NOMO-1 treated with dmso at 0.1 percent for 144 hours (cell line): ENCODE results near the gene LGALSL.

Experiments
- DNase-seq: peaks from one replicate; lab custom pipeline; 2025; ENCODE audit not compliant: unreplicated experiment; lab: John Stamatoyannopoulos, UW

LGALSL gene

DNA sequence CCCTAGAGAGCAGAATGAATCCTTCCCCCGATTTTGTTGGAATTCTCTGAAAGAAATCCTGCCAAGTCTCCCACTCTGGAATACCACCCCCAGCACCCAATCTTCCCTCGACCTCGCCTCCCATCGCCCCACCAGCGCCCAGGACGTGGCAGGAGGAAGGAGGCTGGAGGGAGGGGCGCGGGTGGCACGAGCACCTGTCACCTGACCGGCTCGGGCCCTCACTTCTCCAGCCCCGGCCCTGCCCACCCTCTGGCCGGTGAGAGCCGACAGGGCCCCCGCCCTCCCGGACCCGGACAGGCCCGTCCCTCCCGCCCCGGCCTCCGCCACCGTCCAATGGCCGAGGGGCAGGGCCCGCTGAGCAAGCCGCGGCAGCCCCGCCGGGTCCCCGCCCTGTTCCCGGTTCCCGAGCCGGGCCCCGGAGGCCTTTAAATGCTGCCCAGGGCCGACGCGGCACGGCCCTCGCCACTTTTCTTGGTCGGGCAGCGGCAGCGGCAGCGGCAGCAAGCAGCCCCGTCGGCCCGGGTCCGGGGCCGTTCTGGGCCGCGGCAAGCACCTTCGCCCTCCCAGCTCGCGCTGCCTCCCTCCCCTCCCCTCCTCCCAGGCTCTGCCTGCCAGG, at the start of gene LGALSL:
LGALSL (plus strand) TSS at position 393 of the 616 bp plus-strand sequence. CDS start 384 bp downstream, outside the sequence.
- no peak for DNase-seq

DNA sequence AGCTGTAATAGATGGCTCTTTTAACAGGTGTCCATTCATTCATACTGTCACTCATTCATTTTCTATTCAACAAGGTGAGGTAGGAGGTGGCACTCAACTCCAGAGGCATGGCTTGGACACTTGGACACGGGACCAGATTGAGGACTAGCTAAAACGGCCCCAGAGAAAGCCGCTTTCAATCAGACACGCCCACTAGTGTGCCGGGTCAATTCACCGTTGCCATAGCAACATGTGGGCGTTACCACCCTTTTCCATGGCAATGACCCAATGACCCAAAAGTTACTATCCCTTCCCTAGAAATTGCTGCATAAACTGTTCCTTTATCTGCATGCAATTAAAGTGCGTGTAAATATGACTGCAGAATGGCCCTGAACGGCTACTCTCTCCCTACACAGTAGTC, 49.2 kb upstream of the LGALSL start:
- DNase-seq: no peak

DNA sequence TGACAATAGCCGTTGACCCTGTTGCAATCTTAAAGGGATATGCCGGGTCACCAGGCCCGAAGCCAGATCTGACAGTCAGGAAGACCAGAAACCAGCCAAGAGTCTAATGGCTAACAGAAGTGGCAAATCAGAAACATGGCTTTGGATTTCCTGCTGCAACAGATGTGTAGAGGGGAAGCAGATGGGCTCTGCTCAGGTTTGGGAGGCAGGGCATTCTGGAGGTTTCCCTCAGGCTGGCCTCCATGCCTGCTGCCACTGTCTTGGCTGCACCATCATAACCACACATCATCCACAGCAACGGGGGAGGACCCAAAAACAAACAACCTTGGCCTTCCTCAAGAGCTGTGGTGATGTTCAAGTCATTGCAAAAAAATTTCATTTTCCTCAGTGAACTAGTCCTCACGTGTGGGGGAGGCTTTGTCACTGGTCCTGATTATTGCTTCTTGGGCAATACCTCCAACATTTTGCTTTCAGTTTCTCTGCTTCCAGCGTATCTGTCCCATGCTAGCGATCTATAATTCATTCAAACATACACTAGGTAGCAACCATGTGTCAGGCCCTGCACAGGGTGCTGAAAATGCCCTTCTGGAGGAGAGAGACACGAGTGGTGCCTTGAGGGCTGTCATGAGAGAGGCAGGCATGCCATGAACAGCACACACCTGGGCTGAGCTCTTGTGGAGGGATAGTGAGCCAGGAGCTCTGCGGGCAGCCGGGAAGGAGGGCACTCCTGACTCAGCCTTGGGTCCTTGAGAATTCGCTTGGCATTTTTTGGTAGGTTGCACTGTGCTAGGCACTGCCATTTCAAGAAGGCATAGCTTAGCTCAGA, 48.2 kb upstream of the LGALSL start:
- no peak for DNase-seq

DNA sequence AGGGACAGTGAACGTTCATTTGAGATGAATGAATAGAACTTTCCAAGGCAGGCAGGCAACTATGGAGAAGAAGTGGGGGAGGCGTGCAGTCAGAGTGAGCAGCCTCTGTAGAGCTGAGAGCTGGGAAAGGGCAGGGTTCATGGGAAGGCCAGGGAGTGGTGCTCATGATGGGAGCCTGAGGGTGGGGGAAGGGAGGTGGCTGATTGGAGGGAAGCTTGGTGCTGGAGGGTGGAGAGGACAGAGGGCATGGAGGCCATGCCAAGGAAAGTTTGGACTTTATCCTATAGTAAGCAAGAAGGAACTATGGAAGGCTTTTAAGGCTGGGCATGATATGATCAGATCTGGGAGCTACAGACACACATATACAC, 47.6 kb upstream of the LGALSL start:
- DNase-seq: no peak

DNA sequence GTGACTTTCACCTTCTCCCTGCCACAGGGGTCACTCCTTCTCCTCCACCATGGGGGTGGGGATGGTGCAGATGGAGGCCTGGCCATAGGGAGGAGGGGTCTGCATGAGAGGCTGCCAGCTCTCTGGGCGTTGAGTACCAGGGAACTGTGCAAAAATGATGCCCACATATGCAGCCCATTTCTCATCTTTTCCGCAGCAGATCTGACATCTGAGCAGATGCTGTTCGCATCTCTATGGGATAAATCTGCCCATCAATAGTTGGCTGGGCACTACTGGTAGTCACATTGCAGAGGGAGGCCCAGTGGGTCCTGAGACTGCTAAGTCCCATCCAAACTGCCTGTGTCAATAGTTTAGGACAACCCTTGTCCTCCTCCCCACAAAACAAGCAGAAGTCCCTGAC, 45.9 kb upstream of the LGALSL start:
- DNase-seq: no peak

DNA sequence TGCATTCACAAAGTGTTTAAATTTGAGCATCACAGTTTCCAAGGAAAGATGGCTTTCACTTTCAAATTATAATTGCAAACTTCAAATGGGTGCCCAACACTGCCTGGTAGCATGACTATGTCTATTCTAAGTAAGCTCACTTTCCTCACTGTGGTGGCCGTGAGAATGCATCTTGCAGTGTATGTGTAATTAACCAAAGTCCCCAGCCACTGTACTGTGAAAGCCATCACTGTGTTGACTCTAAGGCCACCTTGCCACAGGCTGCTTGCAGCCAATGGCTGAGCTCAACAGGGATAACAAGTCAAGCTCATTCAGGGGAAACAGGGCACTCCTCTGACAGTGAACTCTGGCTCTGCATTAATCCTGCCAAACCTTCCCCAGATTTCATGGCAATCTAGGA, 43.3 kb upstream of the LGALSL start:
- DNase-seq: no peak

DNA sequence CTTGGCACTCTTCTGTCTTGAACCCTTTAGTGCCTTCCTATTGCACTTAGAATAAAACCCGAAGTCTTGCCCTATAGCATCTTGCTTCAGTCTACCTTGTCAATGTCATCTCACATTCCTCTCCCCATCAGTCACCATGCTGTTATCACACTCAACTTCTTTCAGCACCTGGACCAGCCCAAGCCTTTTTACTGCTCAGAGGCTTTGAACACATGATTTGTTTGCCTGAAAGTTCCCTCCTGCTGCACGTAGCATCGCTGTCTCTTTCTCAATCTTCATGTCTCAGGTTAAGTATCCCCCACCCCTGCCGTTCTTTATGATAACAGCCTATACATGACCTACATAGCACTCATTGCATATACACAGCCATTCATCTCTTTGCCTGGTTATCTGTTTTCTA, 41.3 kb upstream of the LGALSL start:
- no peak for DNase-seq

DNA sequence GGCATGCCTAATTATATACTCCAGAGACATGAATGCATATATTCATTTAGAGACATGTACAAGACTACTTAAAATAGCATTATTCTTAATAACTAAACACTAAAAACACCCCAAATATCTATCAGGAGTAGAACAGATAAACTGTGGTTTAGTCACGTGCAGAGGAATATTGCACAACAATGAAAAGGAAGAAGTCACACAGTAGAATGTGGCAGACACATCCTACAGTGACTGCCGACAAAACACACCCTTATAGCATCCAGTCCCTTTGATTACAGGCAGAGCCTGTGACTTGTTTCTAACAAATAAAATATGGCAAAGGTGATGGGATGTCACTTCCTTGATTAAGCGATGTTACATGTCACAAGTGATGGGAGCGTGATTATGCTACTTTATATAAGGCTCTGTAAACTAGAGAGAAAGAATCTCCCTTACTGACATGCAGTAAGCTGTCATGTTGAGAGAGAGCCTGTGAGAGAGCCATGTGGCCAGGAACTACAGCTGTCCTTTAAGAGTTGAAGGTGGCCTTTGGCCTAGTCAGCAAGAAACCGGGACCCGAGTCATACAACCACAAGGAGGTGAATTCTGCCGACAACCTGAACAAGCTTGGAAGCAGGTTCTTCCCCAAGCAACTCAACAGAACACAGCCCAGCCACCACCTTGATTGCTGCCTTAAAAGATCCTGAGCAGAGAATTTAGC, 39.1 kb upstream of the LGALSL start:
- no peak for DNase-seq

DNA sequence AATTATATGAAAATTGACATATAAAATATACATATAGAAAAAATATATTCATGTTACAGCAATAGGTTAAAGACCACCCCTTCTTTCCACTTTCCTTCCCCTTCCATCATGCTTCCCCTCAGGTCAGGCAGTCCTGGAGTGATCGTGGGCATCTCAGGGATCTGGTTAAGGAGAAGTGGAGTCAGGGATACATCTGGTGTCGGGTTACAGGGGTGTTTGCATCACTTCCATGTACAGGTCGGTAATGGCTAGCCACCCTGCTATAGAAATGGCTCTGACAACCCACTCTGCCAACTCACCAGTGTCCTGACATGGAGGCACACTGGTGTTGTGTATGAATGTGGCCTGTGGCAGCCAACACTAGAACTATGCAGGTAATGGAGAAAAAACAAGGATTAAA, 36.3 kb upstream of the LGALSL start:
- no peak for DNase-seq

DNA sequence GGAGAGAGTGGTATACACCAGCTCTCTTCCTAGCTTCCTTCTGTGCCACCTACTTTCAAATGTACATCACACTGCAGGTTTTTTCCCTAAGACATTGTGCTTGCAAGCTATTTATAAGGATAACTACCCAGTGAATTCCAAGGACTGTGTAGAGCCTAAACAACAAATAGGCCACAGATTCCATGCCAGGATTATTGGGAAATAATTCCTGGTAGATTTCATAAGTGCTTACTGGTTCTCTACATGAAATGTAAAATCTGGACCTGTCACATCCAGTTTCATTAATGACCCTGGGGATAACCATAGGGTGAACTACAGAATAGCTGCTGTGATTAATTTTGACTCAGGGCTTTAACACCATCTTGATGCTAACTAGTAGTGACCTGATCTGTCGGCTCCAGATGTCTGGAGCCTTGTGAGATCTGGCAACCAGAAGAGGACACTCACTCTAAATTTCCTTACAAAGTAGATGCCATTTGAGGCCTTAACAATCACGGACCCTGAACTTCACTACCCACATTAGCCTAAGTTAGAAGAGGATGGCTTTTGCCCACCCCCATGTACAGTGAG, 34.3 kb upstream of the LGALSL start:
- DNase-seq: no peak

DNA sequence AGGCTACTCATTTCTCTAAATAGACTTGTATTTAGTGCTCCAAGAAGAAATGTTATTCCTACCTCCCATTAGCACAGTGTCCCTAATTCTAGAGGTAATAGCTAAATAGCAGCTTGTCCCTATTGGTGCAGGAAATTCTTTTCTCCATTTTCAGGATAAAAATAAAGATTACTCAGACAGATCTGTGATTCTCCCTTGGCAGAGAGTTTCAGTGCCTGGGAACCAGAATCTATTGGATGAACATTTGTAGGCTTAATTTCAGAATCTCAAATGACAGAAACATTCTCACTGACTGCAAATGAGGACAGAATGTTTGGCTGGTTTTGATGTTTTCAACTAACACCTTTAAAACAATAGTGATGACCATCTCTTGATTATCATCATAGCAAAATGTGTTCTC, 33.3 kb upstream of the LGALSL start:
- DNase-seq: no peak

DNA sequence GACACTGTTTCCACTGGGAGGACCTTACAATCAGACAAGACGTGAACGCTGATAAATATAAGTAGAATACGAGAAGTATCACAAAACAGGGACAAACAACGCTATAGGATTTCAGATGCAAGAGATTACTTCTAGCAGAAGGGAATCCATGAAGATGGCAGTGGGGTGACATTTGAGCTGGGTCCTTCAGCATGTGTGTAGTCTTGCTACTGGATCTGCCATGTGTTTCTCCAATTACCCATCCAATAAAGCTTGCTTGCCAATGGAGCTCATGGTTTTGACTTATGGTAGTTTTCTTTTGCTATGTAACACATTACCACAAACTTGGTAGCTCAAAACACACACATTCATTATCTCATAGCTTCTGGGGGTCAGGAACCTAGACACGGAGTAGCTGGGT, 32.8 kb upstream of the LGALSL start:
- DNase-seq: no peak

DNA sequence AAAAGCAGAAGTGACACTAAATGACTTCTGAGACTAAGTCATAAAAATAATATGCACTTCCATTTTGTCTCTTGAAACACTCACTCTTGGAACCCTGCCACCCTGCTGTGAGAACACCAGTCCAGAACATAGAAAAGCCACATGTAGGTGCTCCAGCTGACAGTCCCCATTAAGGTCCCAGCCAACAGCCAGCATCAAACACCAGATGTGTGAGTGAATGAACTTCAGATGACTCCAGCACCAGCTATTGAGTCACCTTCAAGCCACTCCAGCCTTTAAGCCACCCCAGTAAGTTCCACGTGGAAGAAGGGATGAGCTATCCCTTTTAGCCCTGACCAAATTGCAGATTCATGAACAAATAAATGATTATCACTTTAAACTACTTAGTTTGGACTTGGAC, 31.5 kb upstream of the LGALSL start:
- DNase-seq: no peak

DNA sequence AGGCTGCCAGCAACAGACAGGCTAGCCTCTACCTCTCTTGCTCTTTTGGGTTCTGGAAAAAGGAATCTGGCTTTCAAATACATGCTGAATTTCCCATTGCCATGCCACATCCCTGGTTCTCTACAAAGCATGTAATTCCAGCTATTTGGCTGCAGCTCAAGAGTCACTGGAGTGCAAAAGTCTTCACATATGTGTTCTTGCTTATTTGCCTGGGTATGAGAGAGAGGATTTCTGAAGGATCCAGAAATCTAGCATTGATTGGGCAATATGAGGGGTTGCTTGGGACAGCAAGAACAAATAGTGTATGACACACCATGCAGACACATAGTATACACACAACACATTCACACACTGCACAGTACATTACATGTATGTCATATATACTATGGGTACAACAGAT, 30.7 kb upstream of the LGALSL start:
- DNase-seq: no peak

DNA sequence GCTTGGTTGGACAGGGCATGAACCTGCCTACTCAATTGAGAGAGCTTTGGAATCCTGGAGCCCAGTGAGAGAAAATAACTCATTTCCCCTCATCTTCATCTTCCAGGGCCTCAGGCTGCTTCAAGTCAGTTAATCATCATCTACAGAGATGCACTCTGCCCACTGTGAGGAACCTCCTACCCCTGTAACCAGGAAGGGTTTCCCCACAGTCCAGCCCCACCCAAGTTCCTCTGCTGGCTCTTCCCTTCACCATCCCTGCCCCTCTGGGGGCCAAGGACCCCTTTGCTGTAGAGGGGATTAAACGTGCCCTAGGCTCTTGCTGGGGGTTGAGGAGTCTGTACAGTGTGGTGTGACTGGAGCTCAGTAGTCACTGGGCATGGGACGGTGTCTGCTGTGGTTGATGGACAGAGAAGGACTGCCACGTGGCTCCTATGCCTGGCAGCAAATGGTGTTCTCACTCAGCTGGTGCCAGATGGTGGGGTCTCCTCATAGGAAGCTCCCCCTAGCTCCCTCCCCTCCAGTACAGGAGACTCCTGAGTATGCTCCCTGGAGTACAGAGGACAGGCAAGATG, 29.5 kb upstream of the LGALSL start:
- no peak for DNase-seq

DNA sequence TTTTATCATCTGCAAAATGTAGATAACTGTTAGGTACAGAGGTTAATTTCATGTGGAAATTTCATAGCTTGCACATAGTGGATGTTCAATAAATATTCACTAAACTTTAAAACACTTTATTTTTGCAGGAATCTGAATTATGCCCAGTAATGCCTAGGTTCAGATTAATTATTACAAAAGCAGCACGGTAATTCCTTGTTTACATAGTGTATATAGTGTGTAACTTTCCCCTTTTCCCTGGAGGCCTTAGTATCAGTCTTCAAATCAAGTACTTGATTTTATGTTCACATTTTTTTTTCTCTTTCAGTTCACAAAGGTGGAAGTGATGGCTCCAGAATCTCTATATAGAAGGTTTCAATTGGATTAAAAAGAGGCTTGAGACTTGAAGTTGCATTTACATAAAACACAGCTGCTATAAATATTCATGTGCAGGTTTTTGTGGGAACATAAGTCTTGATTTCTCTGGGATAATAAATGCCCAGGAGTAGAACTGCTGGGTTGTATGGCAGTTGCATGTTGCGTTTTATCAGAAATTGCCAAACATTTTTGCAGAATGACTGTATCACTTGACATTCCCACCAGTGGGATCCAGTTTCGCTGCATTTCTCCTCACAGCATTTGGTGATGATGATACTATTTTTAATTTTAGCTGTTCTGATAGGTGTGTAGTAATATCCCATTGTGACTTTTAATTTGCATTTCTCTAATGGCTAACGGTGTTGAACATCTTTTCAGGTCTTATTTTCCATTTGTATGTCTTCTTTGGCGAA, 27.6 kb upstream of the LGALSL start:
- no peak for DNase-seq

DNA sequence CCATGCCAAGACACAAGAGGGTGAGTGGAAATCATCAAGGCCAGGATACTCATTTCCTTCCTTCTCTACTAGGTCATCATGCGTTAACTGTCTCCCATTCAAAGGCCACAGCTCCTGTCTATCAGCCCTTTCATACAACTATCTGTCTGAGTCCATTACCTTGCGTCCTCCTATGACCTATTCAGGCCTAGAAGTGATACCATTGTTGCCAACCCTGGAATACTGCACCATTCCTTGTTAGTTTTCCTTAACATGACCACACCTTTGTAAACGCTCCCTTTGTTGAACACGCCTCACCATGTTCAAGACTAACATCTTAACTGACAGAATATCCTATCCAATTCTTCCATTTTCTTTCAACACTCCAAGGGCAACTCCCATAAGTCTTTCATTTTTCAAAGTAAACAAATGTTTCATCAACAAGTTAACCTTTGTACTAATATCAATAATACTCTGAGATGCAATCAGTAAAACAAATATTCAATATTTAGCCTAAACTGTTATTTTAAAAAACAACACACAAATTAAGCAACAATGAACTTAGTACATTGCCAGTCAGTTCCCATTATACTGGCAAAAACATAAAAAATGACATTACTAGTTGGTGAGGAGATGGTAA, 19.8 kb upstream of the LGALSL start:
- no peak for DNase-seq

DNA sequence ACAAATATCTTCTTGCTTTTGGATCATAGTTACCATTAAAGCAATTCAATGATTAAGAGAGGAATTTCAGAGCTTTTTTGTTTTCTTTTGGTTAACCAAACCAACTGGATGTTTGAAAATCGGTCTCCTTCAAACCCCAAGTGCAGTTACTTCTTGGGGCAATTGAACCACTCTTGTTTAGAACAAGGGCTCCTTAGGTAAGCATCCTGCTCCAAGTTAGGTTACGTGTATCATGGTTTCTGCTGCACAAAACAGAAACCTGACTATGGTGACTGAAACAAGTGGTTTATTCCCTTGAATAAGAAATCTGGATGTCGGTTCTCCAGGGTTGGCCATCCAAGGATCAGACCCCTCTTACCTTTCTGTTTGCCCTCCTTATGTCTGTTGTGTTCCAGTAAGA, 16.1 kb upstream of the LGALSL start:
- DNase-seq: no peak

DNA sequence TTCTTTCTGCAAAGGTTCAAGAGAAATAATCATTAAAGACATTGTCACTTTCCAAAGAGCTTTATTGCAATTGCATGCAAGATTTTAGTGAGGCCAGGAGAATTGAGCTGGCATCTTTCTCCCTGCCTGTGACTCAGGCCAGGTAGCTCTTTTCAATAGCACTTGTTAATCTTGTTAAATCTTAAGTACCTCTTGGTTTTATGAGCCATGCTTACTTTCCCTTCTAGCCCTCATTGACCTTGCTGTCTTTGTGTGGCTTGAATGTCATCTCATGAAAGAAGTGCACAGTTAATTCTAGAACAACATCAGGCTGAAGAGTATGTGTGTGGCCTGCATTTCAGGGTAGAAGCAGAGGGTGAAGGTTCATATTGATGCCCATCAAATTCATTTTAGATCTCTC, 14.8 kb upstream of the LGALSL start:
- no peak for DNase-seq

DNA sequence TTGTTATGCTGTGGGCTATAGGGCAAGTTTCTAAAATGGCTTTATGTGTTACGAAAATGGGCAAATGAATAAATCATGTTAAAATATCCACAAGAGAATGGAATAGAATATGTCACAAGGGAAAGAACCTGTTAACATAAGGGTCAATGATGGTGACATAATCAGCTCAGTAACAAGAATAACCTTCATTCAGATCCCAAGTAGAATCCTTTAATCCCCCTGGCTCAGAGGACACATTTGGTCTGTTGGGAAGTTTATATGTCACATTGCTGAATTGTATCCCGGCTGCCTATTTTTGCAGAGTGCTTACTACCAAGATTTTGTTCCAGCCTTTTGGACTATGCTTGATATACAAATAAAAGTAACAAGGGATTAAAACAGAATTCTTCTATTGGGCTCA, 13.1 kb upstream of the LGALSL start:
- no peak for DNase-seq
